ENCODE data around the gene WNK1.

Gene WNK1

DNA sequence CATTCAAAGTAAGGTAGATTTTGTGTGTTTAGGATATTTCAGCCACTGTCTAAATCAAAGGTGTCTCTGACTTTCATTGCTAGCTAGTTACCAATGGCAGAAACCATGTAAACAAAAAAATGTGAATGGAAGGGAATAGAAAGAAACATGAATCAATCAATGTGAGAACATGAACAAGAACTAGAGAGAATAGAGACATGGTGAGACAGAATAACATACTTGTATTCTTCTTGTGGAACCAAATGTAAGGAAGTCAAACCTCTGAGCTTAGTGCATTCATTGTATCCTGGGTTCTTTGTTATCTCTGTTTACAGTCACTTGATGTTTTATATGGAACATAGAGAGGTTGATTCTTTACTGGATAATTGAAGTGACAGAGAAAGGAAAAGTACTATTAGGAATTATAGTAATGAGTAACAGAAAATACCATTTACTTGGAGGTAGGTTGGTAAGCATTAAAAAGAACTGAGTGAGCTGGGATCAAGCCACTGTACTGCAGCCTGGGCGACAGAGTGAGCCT is 2.6 kb upstream of the WNK1 start:
- peaks cover 0 to 12% of the 10 kb centered on the region in 2 donors for H3K4me1 ChIP-seq (ENCODE audit: control insufficient read depth in 2 of 2, insufficient read depth in 1 of 2, low read depth in 1 of 2, low read length in 2 of 2)
- no CpG with 5 or more reads among the region's 1 CpG for WGBS, 2 donors (ENCODE audit: extremely low coverage in 2 of 2, insufficient read length in 2 of 2, insufficient replicate concordance in 1 of 2)

GRCh38 chr12:750366-751191 is 1.8 kb upstream of the WNK1 start:
- DNase-seq (ENCODE audit: low spot score), result no peak
- Histone ChIP-seq H3K36me3 (replicated peaks in 1 of 2; ENCODE audit: control insufficient read depth in 2 of 2, insufficient read depth in 2 of 2, low read length in 2 of 2) (peaks cover 0 to 8% of the 10 kb centered on the region in 2 donors), H2AFZ (ENCODE audit: low read length) (peak overlapping the region; percentile 78), H3K14ac (ENCODE audit: low read length) (no peak overlapping the region), H2BK5ac (ENCODE audit: low read length) (no peak overlapping the region), H3K23ac (ENCODE audit: low read depth, low read length, poor library complexity) (no peak overlapping the region), H3K27me3 (ENCODE audit: control insufficient read depth in 3 of 3, insufficient read depth in 3 of 3, low read depth in 1 of 3, low read length in 3 of 3) (no peaks in the 10 kb centered on the region), H3K9me3 (replicated peaks in 1 of 2; ENCODE audit: control insufficient read depth in 2 of 2, insufficient read depth in 1 of 2, low read depth in 1 of 2, low read length in 2 of 2) (no peaks in the 10 kb centered on the region), H3K79me1 (ENCODE audit: low read depth, low read length) (peaks cover 11% of the 10 kb centered on the region), H2BK12ac (ENCODE audit: low read length) (no peak overlapping the region), H4K8ac (ENCODE audit: low read depth, low read length) (no peak overlapping the region), H3K18ac (ENCODE audit: low read length) (no peak overlapping the region), H2BK120ac (ENCODE audit: low read depth, low read length) (no peak overlapping the region), H3K4me2 (ENCODE audit: insufficient read depth, low read length, poor library complexity, severe bottlenecking) (no peak overlapping the region), H3K4ac (ENCODE audit: low read length) (no peak overlapping the region), H2BK15ac (ENCODE audit: low read length) (no peak overlapping the region), H4K91ac (ENCODE audit: low read depth, low read length, poor library complexity) (no peak overlapping the region), H3K27ac (replicated peaks; ENCODE audit: low read length) (peak overlapping the region; percentile 87), H3K4me3 (ENCODE audit: low read length in 2 of 2) (peak overlapping the region in 1 of 2 donors; percentile 78), H2AK5ac (ENCODE audit: low read depth, low read length) (no peak overlapping the region), H3K9ac (ENCODE audit: low read depth, low read length, poor library complexity) (no peak overlapping the region), H3K4me1 (ENCODE audit: control insufficient read depth in 2 of 2, insufficient read depth in 1 of 2, low read depth in 1 of 2, low read length in 2 of 2) (peaks cover 1 to 12% of the 10 kb centered on the region in 2 donors)
- no CpG with 5 or more reads among the region's 7 CpGs for WGBS, 2 donors (ENCODE audit: extremely low coverage in 2 of 2, insufficient read length in 2 of 2, insufficient replicate concordance in 1 of 2)

More for the DNA sequence above, 2.6 kb upstream of the WNK1 start:
- H3K4me2 ChIP-seq (ENCODE audit: insufficient read depth, low read length, poor library complexity, severe bottlenecking), result no peak overlapping the region
- H3K9ac ChIP-seq (ENCODE audit: low read depth, low read length, poor library complexity), result no peak overlapping the region
- no peaks in the 10 kb centered on the region for H3K9me3 ChIP-seq (replicated peaks in 1 of 2; ENCODE audit: control insufficient read depth in 2 of 2, insufficient read depth in 1 of 2, low read depth in 1 of 2, low read length in 2 of 2)
- no peak overlapping the region for H3K23ac ChIP-seq (ENCODE audit: low read depth, low read length, poor library complexity)
- no peak overlapping the region for H2AK5ac ChIP-seq (ENCODE audit: low read depth, low read length)
- H3K4me3 ChIP-seq (ENCODE audit: low read length in 2 of 2), result no peak overlapping the region
- DNase-seq (ENCODE audit: low spot score), result no peak
- H2BK15ac ChIP-seq (ENCODE audit: low read length), result no peak overlapping the region
- H3K36me3 ChIP-seq (replicated peaks in 1 of 2; ENCODE audit: control insufficient read depth in 2 of 2, insufficient read depth in 2 of 2, low read length in 2 of 2), result peaks cover 0 to 8% of the 10 kb centered on the region in 2 donors
- no peak overlapping the region for H2BK12ac ChIP-seq (ENCODE audit: low read length)
- no peak overlapping the region for H2BK120ac ChIP-seq (ENCODE audit: low read depth, low read length)
- peaks cover 11% of the 10 kb centered on the region for H3K79me1 ChIP-seq (ENCODE audit: low read depth, low read length)
- no peak overlapping the region for H3K4ac ChIP-seq (ENCODE audit: low read length)
- H4K8ac ChIP-seq (ENCODE audit: low read depth, low read length), result no peak overlapping the region
- H3K18ac ChIP-seq (ENCODE audit: low read length), result no peak overlapping the region
- no peak overlapping the region for H3K14ac ChIP-seq (ENCODE audit: low read length)
- no peak overlapping the region for H2BK5ac ChIP-seq (ENCODE audit: low read length)
- H3K27ac ChIP-seq (replicated peaks; ENCODE audit: low read length), result no peak overlapping the region
- H2AFZ ChIP-seq (ENCODE audit: low read length), result peak overlapping the region; percentile 57
- no peak overlapping the region for H4K91ac ChIP-seq (ENCODE audit: low read depth, low read length, poor library complexity)
- no peaks in the 10 kb centered on the region for H3K27me3 ChIP-seq (ENCODE audit: control insufficient read depth in 3 of 3, insufficient read depth in 3 of 3, low read depth in 1 of 3, low read length in 3 of 3)

GRCh38 chr12:751192-751998 is 984 bp upstream of the WNK1 start:
- Histone ChIP-seq H2BK5ac (ENCODE audit: low read length) (no peak overlapping the region), H4K91ac (ENCODE audit: low read depth, low read length, poor library complexity) (no peak overlapping the region), H3K4me1 (ENCODE audit: control insufficient read depth in 2 of 2, insufficient read depth in 1 of 2, low read depth in 1 of 2, low read length in 2 of 2) (peaks cover 1 to 14% of the 10 kb centered on the region in 2 donors), H3K18ac (ENCODE audit: low read length) (peak overlapping the region; percentile 1), H2BK15ac (ENCODE audit: low read length) (no peak overlapping the region), H2AK5ac (ENCODE audit: low read depth, low read length) (no peak overlapping the region), H2BK120ac (ENCODE audit: low read depth, low read length) (no peak overlapping the region), H3K14ac (ENCODE audit: low read length) (no peak overlapping the region), H3K9ac (ENCODE audit: low read depth, low read length, poor library complexity) (no peak overlapping the region), H3K9me3 (replicated peaks in 1 of 2; ENCODE audit: control insufficient read depth in 2 of 2, insufficient read depth in 1 of 2, low read depth in 1 of 2, low read length in 2 of 2) (no peaks in the 10 kb centered on the region), H3K4me2 (ENCODE audit: insufficient read depth, low read length, poor library complexity, severe bottlenecking) (peak overlapping the region; percentile 77), H3K4ac (ENCODE audit: low read length) (no peak overlapping the region), H2BK12ac (ENCODE audit: low read length) (no peak overlapping the region), H4K8ac (ENCODE audit: low read depth, low read length) (no peak overlapping the region), H3K36me3 (replicated peaks in 1 of 2; ENCODE audit: control insufficient read depth in 2 of 2, insufficient read depth in 2 of 2, low read length in 2 of 2) (peaks cover 0 to 15% of the 10 kb centered on the region in 2 donors), H3K27me3 (ENCODE audit: control insufficient read depth in 3 of 3, insufficient read depth in 3 of 3, low read depth in 1 of 3, low read length in 3 of 3) (no peaks in the 10 kb centered on the region), H3K23ac (ENCODE audit: low read depth, low read length, poor library complexity) (no peak overlapping the region), H3K4me3 (ENCODE audit: low read length in 2 of 2) (peak overlapping the region; percentile 74 to 78), H3K79me1 (ENCODE audit: low read depth, low read length) (peaks cover 11% of the 10 kb centered on the region), H3K27ac (replicated peaks; ENCODE audit: low read length) (peak overlapping the region; percentile 87), H2AFZ (ENCODE audit: low read length) (peak overlapping the region; percentile 78)
- WGBS, 2 donors (ENCODE audit: extremely low coverage in 2 of 2, insufficient read length in 2 of 2, insufficient replicate concordance in 1 of 2), result no CpG with 5 or more reads among the region's 42 CpGs
- peak; percentile 96 for DNase-seq (ENCODE audit: low spot score)
